NK-92 treated with Interleukin-12 subunit alpha and Interleukin-12 subunit beta, amount 100 ng/mL, for 24 hours (cell line): ENCODE data around the gene COMMD3.
A peak's percentile ranks its signal among the peaks of the same experiment; 100 is the strongest.
"Not testable (repeated sequence)": the region's sequence is repeated elsewhere in the genome, so short reads cannot be mapped to it uniquely, and the experiment has no call there.

Source experiments
- DNase-seq: peaks from one replicate; lab custom pipeline; 2025; lab: John Stamatoyannopoulos, UW

Gene COMMD3

DNA sequence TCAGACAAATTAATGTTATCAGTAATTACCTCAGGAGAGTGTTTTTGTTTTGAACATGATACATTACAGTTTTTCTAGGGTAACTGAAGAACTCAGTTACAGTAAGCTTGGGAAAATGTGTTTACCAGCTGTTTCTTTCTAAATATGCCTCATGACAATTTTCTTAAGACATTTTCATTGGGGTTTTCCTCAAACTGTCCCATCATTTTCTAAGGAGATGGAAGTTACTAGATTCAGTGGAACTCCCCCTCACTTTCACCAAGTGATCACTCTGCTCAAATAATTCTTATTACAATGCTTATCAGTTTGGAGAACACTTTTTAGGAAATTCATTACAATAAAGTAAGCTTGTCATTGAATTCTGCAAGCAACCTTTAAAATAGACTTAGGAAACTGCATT is 22.7 kb downstream of the COMMD3 start:
- no peak for DNase-seq

DNA sequence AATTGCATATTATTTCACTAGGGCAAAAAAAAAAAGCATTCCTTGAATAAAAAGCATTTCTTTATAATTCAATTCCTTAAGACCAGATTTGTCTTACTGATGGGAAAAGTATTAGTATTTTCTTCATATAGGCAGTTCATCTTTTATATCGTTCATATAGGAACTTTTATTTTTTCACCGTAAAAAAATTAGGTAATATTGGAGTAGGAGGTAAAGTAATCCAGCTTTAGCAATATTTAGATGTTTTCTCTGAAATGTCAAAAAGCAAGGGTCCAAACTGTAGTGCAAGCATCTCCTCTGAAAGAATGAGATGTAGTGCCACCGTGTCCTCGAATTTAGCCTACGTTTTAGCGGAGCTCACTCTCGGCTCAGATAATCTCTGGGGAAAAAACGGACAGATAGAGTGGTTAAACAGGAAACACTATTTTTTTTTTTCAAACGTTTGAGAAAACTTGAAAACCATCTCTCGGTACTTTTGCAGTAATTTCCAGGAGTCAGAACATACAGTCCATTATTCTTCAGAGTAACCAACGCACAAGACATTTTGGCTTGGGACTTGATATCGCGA is 23.7 kb downstream of the COMMD3 start:
- DNase-seq, result no peak

DNA sequence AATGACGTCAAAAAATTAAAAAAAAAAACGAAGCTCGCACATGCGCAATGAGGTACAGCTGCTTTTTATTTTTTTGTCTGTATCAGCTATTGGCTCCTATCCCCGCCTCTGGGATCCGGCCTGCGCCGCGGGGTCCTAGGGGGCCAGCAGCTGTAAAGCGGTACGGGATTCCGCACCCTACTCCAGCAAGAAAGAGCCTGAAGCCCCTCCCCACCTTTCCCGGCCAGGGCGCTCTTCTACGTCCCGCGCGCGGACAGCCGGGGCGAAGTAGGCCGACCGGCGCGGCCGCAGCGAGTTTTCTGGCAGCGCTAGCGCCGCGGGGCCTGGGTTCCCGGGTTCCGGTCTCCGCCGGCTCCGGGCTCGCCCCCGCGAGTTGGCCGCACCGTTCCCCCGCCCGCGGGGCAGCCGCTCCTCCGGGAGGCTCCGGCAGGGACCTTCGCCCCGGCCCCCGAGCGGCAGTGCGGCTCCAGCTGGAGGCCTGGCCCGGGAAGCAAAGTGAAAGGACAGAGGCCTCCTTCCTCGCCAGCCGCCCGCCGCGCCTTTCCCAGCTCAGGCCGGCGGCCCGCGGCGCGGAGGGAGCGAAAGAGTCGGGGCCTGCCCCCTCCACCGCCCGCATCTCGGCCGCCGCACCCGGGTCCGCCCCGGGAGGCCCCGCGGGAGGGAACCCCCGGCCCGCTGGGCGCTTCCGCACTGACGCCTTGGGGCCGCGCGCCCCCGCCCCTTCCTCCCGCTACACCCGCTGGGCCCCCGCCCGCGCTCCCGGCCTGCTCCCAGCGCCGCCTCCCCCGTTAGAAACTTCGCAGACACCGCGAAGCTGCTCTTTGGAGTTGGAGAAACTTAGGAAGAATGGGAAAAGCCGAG is 24.4 kb downstream of the COMMD3 start:
- DNase-seq, result peak; percentile 51

DNA sequence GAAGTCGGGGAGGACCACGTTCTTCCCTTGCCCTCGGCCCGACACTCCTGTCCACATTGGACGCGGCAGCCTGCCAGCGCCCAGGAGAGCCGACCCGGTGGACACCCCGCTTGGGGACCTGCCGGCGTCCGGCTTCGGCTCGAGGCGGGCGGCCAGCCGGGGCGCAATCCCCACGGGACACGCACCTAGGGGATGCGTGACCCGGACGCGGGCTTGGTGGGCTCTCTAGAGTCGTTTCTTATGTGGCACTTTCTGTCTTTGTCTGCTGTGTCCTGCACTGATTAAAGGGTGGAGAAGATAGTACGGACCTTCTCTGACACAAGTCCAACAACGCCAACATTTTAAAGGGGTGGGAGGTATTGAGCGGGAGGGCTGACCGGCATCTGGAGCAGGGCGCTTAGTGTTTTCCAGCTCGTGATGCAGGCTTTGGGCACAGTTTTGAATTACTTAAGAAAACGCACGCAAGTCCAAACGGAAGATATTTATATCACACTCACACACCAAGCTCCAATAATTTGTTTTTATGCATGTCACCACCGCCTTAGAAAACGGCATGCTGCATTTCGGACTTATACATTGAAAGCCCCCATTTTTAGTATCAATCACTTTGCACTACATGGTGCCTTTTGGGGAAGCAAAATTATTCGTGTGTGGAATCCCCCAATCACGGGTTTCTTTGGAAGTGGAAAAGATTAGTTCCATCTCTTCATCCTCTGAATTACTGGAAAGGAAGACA is 25.2 kb downstream of the COMMD3 start:
- no peak for DNase-seq

DNA sequence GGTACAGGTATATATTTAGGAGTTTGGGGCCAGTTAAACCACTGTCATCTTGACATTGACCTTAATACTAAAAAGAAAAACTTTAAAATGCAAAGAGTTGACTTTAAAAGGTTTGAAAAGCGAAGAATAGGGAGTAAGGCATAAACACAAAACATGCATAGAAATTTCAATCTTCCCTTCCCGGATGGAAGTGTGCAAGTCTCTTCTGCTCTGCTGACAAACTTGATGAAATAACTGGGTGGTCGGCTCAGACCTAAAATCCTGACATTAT is 25.7 kb downstream of the COMMD3 start:
- DNase-seq, result no peak

DNA sequence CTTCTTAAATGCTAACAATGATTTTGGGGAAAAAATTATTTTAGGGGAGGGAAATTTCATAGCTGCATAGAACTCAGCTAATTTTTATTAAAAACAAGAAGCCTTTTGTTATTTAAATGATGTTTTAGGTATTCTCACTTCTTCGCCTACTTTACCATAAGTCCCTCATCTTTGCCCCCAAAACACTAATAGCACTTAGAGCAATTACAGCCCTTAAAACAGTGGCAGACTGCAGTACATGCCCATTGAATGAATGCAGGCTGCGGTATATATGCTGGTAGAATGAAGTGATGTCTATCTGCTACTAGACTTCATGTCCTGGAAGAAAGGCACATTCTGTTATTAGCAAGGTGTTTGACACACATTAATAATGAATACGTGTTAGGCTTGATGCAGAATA is 26.2 kb downstream of the COMMD3 start:
- DNase-seq, result no peak

DNA sequence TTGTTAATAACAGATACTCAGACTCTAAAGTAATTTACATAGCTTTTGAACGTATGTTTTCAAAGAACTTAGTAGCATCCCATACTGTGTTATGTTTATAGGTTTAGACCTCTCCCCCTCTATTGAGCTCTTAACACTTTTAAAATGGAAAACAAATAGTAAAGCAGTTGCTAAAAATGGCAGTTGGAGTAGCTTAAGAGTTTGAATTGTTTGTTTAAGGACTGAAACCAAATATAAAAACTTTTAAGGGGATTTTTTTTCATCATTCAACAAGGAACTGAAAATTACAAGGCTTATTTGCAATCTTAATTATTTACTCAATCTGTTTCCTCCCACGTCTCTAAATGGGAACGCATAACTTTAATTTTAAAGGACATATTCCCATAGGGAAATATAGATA is 27.5 kb downstream of the COMMD3 start:
- DNase-seq, result no peak

DNA sequence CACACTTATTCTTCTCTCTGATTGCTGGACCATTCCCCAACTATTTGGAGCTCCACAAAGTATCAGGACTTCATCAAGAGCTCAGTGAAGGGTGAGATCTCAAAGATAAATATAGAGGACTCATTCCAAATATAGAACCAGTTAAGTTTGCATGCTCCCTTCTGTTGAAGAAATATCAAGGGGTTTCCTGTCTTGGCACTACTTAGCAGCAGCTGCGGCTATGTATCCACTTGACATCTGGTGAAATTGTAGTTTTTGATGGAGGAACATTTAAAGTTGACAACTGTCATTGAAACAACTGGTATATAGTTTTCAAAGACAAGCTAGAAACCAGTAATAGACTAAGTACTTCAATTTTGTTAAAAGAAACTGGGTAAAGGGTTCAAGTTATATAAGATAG is 28.1 kb downstream of the COMMD3 start:
- no peak for DNase-seq

DNA sequence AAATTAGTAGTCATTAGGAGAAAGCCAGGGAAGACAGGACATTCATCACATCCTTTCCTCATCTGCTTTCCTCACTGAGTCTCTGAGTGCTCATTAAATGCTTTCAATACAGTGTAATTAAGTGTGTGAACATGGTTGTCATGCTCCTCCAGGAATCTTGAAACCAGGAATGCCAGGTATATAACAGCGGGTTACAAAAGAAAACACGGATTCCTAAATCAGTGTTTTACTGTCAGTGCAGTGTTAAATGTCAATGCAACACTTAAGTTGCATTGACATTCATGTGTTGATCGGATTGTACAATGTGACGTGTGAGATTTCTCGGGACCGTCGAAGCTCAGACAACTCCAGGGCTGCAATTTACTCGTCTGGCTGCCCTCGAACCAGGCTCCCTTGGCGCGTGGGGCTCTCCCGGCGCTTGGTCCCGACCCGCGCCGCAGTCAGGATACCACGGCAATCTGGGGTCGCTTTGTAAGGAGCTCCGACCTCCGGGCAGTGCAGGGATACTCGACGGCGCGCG is 28.7 kb downstream of the COMMD3 start:
- DNase-seq, result no peak

DNA sequence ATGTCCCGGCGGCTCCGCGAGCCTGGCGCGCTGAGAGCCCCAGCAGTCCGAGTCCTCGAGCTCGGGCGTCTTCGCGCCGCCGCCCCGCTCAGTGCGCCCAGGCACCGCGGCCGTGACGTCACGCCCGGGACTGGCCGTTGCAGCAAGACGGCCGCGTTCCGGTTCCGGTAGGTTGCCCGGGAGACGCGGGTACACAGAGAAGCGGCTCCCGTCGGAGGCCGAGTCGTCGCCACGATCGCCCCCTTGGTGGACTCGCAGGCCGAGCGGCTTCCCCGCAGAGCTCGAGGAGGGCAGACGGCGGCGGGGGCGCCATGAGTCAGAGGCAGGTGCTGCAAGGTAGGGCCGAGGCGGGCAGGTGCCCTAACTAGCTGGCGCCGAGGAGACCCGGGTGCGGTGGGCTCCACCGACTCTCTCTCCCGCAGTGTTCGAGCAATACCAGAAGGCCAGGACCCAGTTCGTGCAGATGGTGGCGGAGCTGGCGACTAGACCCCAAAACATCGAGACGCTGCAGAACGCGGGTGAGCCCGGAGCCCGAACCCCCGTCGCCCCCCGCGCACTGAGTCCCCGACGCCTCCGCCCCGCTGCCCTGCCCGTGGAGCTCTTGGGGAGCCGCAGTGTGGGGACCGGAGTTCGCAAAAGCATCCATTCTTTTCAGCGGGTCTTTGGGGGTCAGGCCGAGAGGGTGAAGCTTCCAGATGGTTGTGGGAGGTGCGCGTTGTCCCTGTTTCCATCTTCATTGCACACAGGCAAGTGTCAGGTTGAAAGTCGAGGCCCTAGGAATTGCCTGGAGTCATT is 29.3 kb downstream of the COMMD3 start, which contains the start of gene SPAG6:
SPAG6 (plus strand) TSS at position 196 of the 795 bp plus-strand sequence; CDS start at position 312, 116 bp downstream.
- DNase-seq, result no peak

DNA sequence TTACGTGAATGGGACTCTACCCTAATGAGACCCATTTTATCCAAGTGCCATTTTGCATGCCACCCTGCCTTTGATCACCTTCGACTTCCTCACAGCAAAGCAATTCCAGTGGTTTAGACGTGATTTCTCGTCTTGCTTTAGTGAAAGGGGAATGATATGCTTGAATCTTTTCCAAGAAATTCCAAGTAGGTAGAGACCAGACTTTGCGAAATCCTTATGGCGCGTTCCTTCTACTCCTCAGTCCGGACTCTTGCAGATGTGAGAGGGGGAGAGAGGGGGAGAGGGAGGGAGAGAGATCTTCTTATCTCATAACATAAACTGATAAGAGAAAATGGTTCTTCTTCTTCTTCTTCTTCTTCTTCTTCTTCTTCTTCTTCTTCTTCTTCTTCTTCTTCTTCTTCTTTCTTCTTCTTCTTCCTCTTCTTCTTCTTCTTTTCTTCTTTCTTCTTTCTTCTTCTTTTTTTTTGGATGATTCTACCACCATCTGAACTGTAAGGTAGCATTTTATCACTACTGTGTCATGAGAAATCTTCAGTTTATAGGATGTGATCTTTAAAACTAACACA is 30.0 kb downstream of the COMMD3 start:
- DNase-seq, result no peak

DNA sequence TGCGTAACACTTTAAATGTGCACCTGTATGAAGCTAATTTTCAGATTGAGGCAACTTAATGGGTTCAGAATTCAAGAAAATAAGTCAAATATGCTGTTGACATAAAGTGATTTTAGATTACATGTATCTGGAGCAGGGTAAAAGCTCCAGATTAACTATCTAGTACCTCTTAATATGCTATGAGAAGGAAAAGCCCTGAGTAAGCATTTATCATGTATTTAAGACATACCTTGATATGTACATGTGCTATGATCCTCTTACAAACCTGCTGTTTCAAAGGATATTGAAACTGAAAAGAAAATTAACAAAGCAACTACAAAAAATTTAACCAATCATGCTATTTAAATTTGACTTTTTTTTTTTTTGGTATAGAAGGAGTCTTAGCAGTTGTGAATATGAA is 33.6 kb downstream of the COMMD3 start:
- no peak for DNase-seq

DNA sequence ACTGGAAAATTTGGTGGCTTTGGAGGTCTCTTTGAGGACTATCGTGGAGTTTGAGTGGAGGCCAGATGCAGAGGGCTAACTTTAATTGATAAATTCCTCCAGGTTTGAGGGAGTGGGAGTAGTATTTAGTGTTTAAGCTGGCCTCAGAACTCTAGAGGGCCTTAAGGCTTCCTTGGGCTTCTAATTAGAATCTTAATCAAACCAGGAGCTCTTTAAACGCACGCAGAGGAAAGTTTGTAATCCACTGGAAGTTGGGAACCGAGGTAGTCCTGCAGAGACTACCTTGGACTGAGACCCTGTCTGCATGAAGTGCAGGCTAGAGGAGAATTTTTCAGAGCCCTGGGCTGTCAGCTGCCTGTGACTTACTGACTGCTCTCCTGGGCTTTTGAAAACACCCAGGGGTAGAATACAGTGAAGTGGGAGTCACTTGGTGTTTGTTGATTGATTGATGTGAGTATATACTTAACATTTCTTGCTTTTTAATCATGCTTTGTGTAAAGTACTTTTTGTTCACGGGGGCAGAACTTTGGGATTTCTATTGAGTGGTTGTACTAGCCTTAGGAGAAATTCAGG is 35.0 kb downstream of the COMMD3 start:
- no peak for DNase-seq

DNA sequence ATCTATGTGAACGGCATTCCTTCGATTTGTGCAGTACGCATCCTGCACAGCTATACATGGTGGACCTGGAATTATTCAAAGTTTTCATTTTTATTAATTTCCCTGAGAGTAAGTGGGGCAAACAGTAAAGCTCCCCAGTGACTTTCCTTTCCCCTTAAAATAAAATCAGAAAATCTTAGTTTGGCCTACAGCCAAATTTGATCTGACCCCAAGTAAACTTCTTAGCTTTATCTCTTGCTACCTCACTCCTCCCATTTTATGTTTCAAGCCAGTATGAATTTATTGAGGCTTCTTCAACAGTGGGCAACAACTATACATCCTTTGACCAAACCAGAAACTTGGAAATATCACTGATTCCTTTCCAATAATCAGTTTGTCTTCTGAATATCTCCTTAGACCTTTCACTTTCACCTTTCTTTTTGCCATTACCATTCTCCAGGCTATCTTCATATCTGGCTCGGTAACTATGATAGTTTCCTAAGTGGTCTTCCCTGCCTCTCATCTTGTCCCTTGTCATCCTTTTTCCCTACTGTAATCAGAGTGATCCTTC is 40.2 kb downstream of the COMMD3 start:
- no peak for DNase-seq

DNA sequence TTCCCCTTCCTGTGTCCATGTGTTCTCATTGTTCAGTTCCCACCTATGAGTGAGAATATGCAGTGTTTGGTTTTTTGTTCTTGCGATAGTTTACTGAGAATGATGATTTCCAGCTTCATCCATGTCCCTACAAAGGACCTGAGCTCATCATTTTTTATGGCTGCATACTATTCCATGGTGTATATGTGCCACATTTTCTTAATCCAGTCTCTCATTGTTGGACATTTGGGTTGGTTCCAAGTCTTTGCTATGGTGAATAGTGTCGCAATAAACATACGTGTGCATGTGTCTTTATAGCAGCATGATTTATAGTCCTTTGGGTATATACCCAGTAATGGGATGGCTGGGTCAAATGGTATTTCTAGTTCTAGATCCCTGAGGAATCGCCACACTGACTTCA is 41.6 kb downstream of the COMMD3 start:
- DNase-seq, result not testable (repeated sequence)

DNA sequence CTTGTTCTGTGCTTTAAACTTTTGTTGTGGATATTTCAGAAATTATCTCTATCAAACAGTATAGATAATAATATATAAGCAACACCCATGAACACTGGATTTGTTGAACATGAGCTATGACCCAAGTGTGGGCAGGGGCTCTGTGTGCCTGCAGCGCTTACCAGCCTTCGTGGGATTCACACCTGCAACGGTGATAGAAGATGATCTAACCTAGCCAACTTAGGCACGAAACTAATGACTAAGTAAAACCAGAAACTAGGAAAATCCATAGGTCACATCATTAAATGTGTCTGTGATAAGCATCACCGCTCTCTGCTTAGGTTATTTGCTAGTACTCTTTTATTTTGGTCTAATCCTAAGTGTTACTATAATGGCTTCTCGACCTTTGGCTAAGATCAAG is 47.1 kb downstream of the COMMD3 start:
- peak; percentile 12 for DNase-seq

DNA sequence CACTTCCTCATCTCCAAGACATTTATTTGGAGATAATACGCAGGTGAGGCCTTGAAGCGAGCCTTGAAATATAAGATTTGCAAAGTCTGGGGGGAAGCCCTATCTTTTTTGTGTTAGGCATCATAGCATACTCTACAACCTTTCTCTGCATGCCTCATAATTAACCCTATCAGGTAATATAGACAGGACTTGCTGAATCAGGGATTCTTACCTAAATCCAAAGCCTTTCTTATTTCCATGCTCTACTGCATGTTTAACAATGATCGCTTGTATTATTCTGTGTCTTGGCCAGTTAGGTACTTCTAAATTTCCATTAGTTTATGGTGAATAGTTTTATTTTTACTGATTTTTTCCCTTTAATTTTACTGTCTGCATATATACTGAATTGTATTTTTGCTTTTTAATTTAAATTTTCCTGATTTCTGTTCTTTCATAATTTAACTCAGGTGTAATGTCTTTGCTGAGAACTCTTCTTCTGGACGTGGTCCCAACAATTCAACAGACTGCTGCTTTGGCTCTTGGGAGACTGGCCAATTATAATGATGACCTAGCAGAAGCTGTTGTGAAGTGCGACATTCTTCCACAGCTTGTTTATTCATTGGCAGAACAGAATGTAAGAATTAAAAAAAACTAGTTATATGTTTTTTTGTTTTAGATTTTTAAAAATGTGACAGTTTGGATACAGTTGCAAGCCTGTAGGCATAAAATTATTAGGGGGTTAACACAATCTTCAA is 48.4 kb downstream of the COMMD3 start:
- DNase-seq, result no peak

DNA sequence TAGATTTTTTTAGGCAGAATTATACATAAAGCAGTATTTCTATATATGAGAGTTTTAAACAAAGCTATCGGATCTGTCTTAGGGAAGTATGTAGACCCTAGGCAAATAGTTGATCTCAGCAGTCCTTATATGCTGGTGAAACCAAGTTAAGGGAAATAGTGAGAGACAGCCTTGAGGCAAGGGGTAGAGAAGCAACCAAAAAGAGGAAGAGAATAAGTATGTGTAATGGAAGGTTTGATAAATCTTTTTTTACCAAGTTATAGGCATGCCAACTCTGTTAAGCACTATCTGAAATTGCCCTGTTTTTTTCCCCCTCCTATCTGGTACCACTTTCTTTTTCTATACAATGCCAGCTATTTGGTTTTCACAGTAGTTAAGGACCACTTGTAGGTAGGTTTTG is 49.0 kb downstream of the COMMD3 start:
- no peak for DNase-seq

DNA sequence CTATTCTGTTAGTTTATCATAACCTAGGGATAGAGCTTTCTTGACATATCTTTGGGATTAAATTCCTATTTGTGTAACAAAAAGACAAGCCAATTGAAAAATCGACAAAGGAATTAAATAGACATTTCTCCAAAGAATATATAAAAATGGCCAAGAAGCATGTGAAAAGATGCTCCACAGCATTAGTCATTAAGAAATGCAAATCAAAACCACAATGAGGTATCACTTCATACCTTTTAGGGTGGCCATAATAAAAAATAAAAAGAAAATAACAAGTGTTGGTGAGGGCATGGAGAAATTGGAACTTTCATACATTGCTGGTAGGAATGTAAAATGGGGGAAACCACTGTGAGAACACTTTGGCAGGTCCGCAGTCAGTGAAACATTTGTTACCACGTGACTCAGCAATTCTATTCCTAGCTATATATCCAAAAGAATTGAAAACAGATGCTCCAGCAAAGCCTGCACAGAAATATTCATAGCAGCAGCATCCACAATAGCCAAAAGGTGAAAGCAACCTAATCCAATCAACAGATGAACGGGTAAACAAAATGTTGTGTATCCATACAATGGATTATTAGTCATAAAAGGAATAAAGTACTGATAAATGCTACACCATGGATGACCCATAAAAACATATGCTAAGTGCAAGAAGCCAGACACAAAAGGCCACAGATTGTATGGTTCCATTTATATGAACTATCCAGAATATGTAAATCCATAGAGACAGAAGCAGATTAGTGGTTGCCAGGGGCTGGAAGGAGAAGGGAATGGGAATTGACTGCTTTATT is 49.7 kb downstream of the COMMD3 start:
- DNase-seq, result no peak

DNA sequence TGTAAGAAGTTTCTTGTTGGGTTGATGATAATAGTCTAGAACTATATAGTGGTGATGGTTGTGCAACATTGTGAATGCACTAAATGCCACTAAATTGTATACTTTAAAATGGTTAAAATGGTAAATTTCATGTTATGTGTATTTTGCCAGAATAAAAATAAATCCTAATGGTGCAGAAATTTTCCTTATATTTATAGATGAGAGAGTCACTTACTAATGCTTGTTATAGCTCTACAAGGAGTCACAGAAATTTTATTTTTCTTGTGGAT is 50.2 kb downstream of the COMMD3 start:
- DNase-seq, result no peak
